GM13976 (cell line): ENCODE data around the gene WNT9B.

Experiments used
- DNase-seq: peaks from one replicate; pipeline ENCODE4 v3.0.0; 2012; ENCODE audit warnings: low spot score
- CTCF ChIP-seq: IDR thresholded peaks from 2 replicates; pipeline ENCODE4 v1.5.1; 2012; ENCODE audit warnings: borderline replicate concordance, mild to moderate bottlenecking; ENCODE audit not compliant: insufficient read depth; ENCODE audit errors: extremely low read depth, missing control alignments, control extremely low read depth
- in situ Hi-C: fragments of 300-500 bp; cut with MboI; formaldehyde crosslinking; loops from one replicate; pipeline ENCODE4 v1.12.0; 2022; ENCODE audit warnings: low sequenced_read_pairs, mixed read lengths, inconsistent platforms; ENCODE audit not compliant: unreplicated experiment

The WNT9B gene

GRCh38 chr17:46922487-46922803 is 71.1 kb downstream of the WNT9B start:
- no peak for TF ChIP-seq CTCF
- in situ Hi-C loops, result no loop called here
- no peak for DNase-seq

- in situ Hi-C loops, result no loop called here
- TF ChIP-seq CTCF, result no peak
- peak; percentile 95 for DNase-seq
These were observed 71.6 kb downstream of the WNT9B start, which contains the start of gene GOSR2 for GRCh38 chr17:46922804-46923635. Gene GOSR2 (plus strand): TSS chr17:46923160. CDS start chr17:46923193, 33 bp downstream.

- in situ Hi-C loops, result no loop called here
- no peak for TF ChIP-seq CTCF
- DNase-seq, result no peak
These were observed 73.9 kb downstream of the WNT9B start for GRCh38 chr17:46925185-46925868.

- no peak for DNase-seq
- in situ Hi-C loops, result no loop called here
- TF ChIP-seq CTCF, result no peak
These were observed 77.3 kb downstream of the WNT9B start for GRCh38 chr17:46928467-46929261.

- no peak for DNase-seq
- in situ Hi-C loops, result no loop called here
- TF ChIP-seq CTCF, result no peak
These were observed 78.0 kb downstream of the WNT9B start for GRCh38 chr17:46929413-46929812.

GRCh38 chr17:46930051-46930450 is 78.7 kb downstream of the WNT9B start:
- in situ Hi-C loops, result no loop called here
- TF ChIP-seq CTCF, result no peak
- no peak for DNase-seq
